ENCODE measurements around the gene MTCL1.

Gene MTCL1

DNA sequence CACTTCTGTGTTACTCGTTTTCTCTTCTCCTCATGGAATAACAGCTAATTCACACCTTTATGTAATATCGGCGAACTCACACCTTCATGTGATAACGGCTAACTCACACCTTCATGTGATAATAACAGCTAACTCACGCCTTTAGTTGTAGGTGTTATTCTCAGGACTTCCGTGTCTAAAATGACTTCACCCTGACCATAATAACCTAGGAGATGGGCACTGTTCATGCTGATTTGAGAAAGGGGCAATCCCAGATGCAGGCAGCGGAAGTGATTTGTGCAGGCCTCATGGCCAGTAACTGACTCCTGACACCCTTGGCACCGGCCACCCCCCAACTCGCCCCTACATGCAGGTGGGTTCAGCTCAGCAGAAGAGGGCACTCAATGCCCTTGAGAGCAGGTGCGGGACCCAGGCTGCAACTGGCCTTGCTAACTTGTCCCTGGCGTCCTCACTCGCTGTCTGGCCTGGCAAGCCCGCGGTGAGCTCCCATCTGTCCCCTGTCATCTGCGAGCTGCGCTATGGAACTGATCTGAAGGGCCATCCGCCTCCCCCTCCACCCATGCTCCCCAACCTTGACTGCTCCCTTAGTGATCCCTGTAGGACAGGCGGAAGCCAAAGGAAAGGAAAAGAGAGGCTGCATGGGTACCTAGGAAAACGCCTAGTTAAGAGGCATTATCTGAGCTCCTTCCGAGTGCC is 42.6 kb upstream of the MTCL1 start:
- Histone ChIP-seq H3K14ac (ENCODE audit: low read length) (no peak overlapping the region), H3K23ac (ENCODE audit: low read length) (no peak overlapping the region), H2AFZ (ENCODE audit: insufficient read depth, low read length, poor library complexity) (no peak overlapping the region), H4K8ac (ENCODE audit: low read depth, low read length) (no peak overlapping the region), H2AK5ac (ENCODE audit: low read length) (no peak overlapping the region), H3K36me3 (ENCODE audit: control insufficient read depth in 1 of 2, insufficient read depth in 2 of 2, low read length in 2 of 2) (no peaks in the 10 kb centered on the region), H2BK12ac (ENCODE audit: low read length) (no peak overlapping the region), H3K9me3 (ENCODE audit: insufficient read depth, low read depth, low read length) (no peaks in the 10 kb centered on the region), H3K4me3 (ENCODE audit: low read depth, low read length) (no peak overlapping the region), H3K79me1 (ENCODE audit: low read length) (no peaks in the 10 kb centered on the region), H3K18ac (ENCODE audit: low read length) (no peak overlapping the region), H3K9ac (ENCODE audit: low read length) (no peak overlapping the region), H2BK120ac (ENCODE audit: insufficient read depth, low read length, poor library complexity) (no peak overlapping the region), H3K4ac (ENCODE audit: low read depth, low read length) (no peak overlapping the region), H3K27me3 (ENCODE audit: insufficient read depth, low read length) (no peaks in the 10 kb centered on the region), H3K27ac (ENCODE audit: low read depth, low read length) (no peak overlapping the region), H2BK5ac (ENCODE audit: low read depth, low read length, poor library complexity) (no peak overlapping the region), H3K4me2 (ENCODE audit: low read length) (no peak overlapping the region), H4K12ac (ENCODE audit: low read depth, low read length) (no peak overlapping the region), H3K4me1 (ENCODE audit: control insufficient read depth in 1 of 2, insufficient read depth in 2 of 2, low read length in 2 of 2) (peaks cover 0 to 3% of the 10 kb centered on the region in 2 experiments), H3K79me2 (ENCODE audit: control insufficient read depth, insufficient read depth, low read length, poor library complexity) (no peaks in the 10 kb centered on the region), H4K91ac (ENCODE audit: low read depth, low read length) (no peak overlapping the region)
- no CpG with 5 or more reads among the region's 20 CpGs for WGBS (ENCODE audit: extremely low coverage, insufficient coverage, insufficient read length)
- DNase-seq = no peak

DNA sequence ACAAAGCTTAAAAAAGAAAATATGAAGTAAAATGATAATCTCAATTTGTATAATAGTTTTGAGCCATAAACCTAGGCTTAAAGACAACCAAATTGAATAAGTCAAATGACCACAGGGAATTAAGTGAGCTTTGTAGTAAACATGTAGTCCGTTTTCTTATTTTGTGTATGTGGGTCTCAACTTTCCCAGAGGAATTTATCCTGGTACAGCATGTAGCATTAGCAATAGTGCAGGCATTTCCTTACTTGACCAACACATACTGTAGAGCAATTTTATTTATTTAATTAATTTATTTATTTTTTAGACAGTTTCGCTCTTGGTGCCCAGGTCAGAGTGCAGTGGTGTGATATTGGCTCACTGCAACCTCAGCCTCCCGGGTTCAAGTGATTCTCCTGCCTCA is 37.5 kb upstream of the MTCL1 start:
- Histone ChIP-seq H2AFZ (ENCODE audit: insufficient read depth, low read length, poor library complexity) (no peak overlapping the region), H3K4me1 (ENCODE audit: control insufficient read depth in 1 of 2, insufficient read depth in 2 of 2, low read length in 2 of 2) (no peaks in the 10 kb centered on the region), H4K91ac (ENCODE audit: low read depth, low read length) (no peak overlapping the region), H3K36me3 (ENCODE audit: control insufficient read depth in 1 of 2, insufficient read depth in 2 of 2, low read length in 2 of 2) (no peaks in the 10 kb centered on the region), H2AK5ac (ENCODE audit: low read length) (no peak overlapping the region), H3K23ac (ENCODE audit: low read length) (no peak overlapping the region), H2BK120ac (ENCODE audit: insufficient read depth, low read length, poor library complexity) (no peak overlapping the region), H3K79me2 (ENCODE audit: control insufficient read depth, insufficient read depth, low read length, poor library complexity) (no peaks in the 10 kb centered on the region), H3K9ac (ENCODE audit: low read length) (no peak overlapping the region), H3K4ac (ENCODE audit: low read depth, low read length) (no peak overlapping the region), H4K8ac (ENCODE audit: low read depth, low read length) (no peak overlapping the region), H2BK5ac (ENCODE audit: low read depth, low read length, poor library complexity) (no peak overlapping the region), H3K79me1 (ENCODE audit: low read length) (no peaks in the 10 kb centered on the region), H4K12ac (ENCODE audit: low read depth, low read length) (no peak overlapping the region), H3K27me3 (ENCODE audit: insufficient read depth, low read length) (no peaks in the 10 kb centered on the region), H3K27ac (ENCODE audit: low read depth, low read length) (no peak overlapping the region), H3K18ac (ENCODE audit: low read length) (no peak overlapping the region), H2BK12ac (ENCODE audit: low read length) (no peak overlapping the region), H3K9me3 (ENCODE audit: insufficient read depth, low read depth, low read length) (no peaks in the 10 kb centered on the region), H3K4me2 (ENCODE audit: low read length) (no peak overlapping the region), H3K14ac (ENCODE audit: low read length) (no peak overlapping the region), H3K4me3 (ENCODE audit: low read depth, low read length) (no peak overlapping the region)
- DNase-seq = no peak
- WGBS (ENCODE audit: extremely low coverage, insufficient coverage, insufficient read length) = no CpG with 5 or more reads among the region's 3 CpGs

- H3K36me3 ChIP-seq (ENCODE audit: control insufficient read depth in 1 of 2, insufficient read depth in 2 of 2, low read length in 2 of 2) = no peaks in the 10 kb centered on the region
- no peaks in the 10 kb centered on the region for H3K27me3 ChIP-seq (ENCODE audit: insufficient read depth, low read length)
- H4K91ac ChIP-seq (ENCODE audit: low read depth, low read length) = no peak overlapping the region
- H3K9me3 ChIP-seq (ENCODE audit: insufficient read depth, low read depth, low read length) = no peaks in the 10 kb centered on the region
- H3K4me1 ChIP-seq (ENCODE audit: control insufficient read depth in 1 of 2, insufficient read depth in 2 of 2, low read length in 2 of 2) = no peaks in the 10 kb centered on the region
- no peak overlapping the region for H2BK120ac ChIP-seq (ENCODE audit: insufficient read depth, low read length, poor library complexity)
- no peak overlapping the region for H3K23ac ChIP-seq (ENCODE audit: low read length)
- H2AFZ ChIP-seq (ENCODE audit: insufficient read depth, low read length, poor library complexity) = no peak overlapping the region
- no peak overlapping the region for H2BK5ac ChIP-seq (ENCODE audit: low read depth, low read length, poor library complexity)
- no peak overlapping the region for H3K4me3 ChIP-seq (ENCODE audit: low read depth, low read length)
- H3K18ac ChIP-seq (ENCODE audit: low read length) = no peak overlapping the region
- H3K14ac ChIP-seq (ENCODE audit: low read length) = no peak overlapping the region
- no peak for DNase-seq
- H4K8ac ChIP-seq (ENCODE audit: low read depth, low read length) = no peak overlapping the region
- no peak overlapping the region for H3K9ac ChIP-seq (ENCODE audit: low read length)
- no peak overlapping the region for H3K4ac ChIP-seq (ENCODE audit: low read depth, low read length)
- H3K4me2 ChIP-seq (ENCODE audit: low read length) = no peak overlapping the region
- no peak overlapping the region for H2AK5ac ChIP-seq (ENCODE audit: low read length)
- H3K27ac ChIP-seq (ENCODE audit: low read depth, low read length) = no peak overlapping the region
- no peak overlapping the region for H4K12ac ChIP-seq (ENCODE audit: low read depth, low read length)
- no peaks in the 10 kb centered on the region for H3K79me1 ChIP-seq (ENCODE audit: low read length)
- no peaks in the 10 kb centered on the region for H3K79me2 ChIP-seq (ENCODE audit: control insufficient read depth, insufficient read depth, low read length, poor library complexity)
- no peak overlapping the region for H2BK12ac ChIP-seq (ENCODE audit: low read length)
Observed at GRCh38 chr18:8668381-8668780, 37.0 kb upstream of the MTCL1 start.

- H4K8ac ChIP-seq (ENCODE audit: low read depth, low read length) = no peak overlapping the region
- H4K12ac ChIP-seq (ENCODE audit: low read depth, low read length) = no peak overlapping the region
- no peak overlapping the region for H3K18ac ChIP-seq (ENCODE audit: low read length)
- H3K4ac ChIP-seq (ENCODE audit: low read depth, low read length) = no peak overlapping the region
- H2AK5ac ChIP-seq (ENCODE audit: low read length) = no peak overlapping the region
- DNase-seq = no peak
- H2BK120ac ChIP-seq (ENCODE audit: insufficient read depth, low read length, poor library complexity) = no peak overlapping the region
- H3K9ac ChIP-seq (ENCODE audit: low read length) = no peak overlapping the region
- H3K14ac ChIP-seq (ENCODE audit: low read length) = no peak overlapping the region
- H3K4me2 ChIP-seq (ENCODE audit: low read length) = no peak overlapping the region
- WGBS (ENCODE audit: extremely low coverage, insufficient coverage, insufficient read length) = no CpG with 5 or more reads among the region's 4 CpGs
- no peaks in the 10 kb centered on the region for H3K79me1 ChIP-seq (ENCODE audit: low read length)
- no peak overlapping the region for H2AFZ ChIP-seq (ENCODE audit: insufficient read depth, low read length, poor library complexity)
- H3K27me3 ChIP-seq (ENCODE audit: insufficient read depth, low read length) = no peaks in the 10 kb centered on the region
- no peak overlapping the region for H2BK5ac ChIP-seq (ENCODE audit: low read depth, low read length, poor library complexity)
- H3K27ac ChIP-seq (ENCODE audit: low read depth, low read length) = no peak overlapping the region
- no peak overlapping the region for H3K4me3 ChIP-seq (ENCODE audit: low read depth, low read length)
- no peak overlapping the region for H3K23ac ChIP-seq (ENCODE audit: low read length)
- no peak overlapping the region for H2BK12ac ChIP-seq (ENCODE audit: low read length)
- H3K4me1 ChIP-seq (ENCODE audit: control insufficient read depth in 1 of 2, insufficient read depth in 2 of 2, low read length in 2 of 2) = no peaks in the 10 kb centered on the region
- H3K36me3 ChIP-seq (ENCODE audit: control insufficient read depth in 1 of 2, insufficient read depth in 2 of 2, low read length in 2 of 2) = no peaks in the 10 kb centered on the region
- no peaks in the 10 kb centered on the region for H3K79me2 ChIP-seq (ENCODE audit: control insufficient read depth, insufficient read depth, low read length, poor library complexity)
- no peaks in the 10 kb centered on the region for H3K9me3 ChIP-seq (ENCODE audit: insufficient read depth, low read depth, low read length)
- H4K91ac ChIP-seq (ENCODE audit: low read depth, low read length) = no peak overlapping the region
Observed at GRCh38 chr18:8669571-8669970, 35.8 kb upstream of the MTCL1 start.

Measured in trophoblast cell (in vitro differentiated cells and primary cell).